Measurements from ENCODE around the gene PPIP5K2. TPM values are rescaled to one million over a fixed set of nuclear protein-coding genes. Genes with fewer than 3 reads are reported as not detected.

Gene PPIP5K2
- total RNA-seq (2022; extraction: Qiagen RNA extraction) = 16.2 to 25.0 TPM (median 22.1 TPM) in 5 replicates

GRCh38 chr5:103119765-103120606 is at the start of gene PPIP5K2, which contains the start of gene GIN1:
Gene PPIP5K2 (plus strand): TSS chr5:103120301. CDS start chr5:103129590, 9,289 bp downstream.
Gene GIN1 (minus strand): TSS chr5:103120138. CDS start chr5:103108707, 11,431 bp downstream.

GRCh38 chr5:103258368-103258956 is 138.4 kb downstream of the PPIP5K2 start, which contains the start of gene MACIR:
Gene MACIR (plus strand): TSS chr5:103258763. CDS start chr5:103275920, 17,157 bp downstream.

Other genes with a start within 250 kb of the PPIP5K2 start
- gene GIN1, start 163 bp upstream of the PPIP5K2 start, total RNA-seq (2022; extraction: Qiagen RNA extraction) = 3.7 to 5.2 TPM (median 4.2 TPM) in 5 replicates
- gene MACIR, start 138.5 kb downstream of the PPIP5K2 start, total RNA-seq (2022; extraction: Qiagen RNA extraction) = 19.3 to 20.7 TPM (median 19.8 TPM) in 5 replicates

All from A549 treated with AZD2906 at 1 μM for 4 hours (cell line).